ENCODE results near the gene TLE4.

DNA sequence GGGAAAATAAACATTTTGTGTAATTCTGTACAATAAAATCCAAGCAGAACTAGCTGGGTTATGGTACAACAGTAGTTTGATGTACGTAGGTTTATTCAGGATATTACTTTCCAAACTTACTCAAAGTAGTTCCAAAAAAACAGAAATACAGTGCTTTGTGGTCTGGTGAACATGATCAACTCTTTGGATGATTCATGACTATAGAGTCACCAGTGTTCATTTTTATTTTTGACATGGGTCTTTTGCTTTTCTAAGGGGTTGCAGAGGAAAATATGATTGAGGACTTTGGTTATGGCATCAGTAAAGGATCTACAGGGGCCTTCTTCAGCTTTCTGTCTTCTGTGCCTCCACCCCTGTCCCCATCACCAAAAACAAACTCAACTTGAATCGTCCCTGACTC lies 127.2 kb downstream of the TLE4 start:
- no peak for TF ChIP-seq RARB (CRISPR knock-in tag; IDR thresholded peaks at IDR 0.05)
- no peak for TF ChIP-seq CTCF (IDR thresholded peaks at IDR 0.05)
- no peak for TF ChIP-seq HOXA7 (CRISPR knock-in tag; IDR thresholded peaks at IDR 0.05)
- TF ChIP-seq KDM5A (IDR thresholded peaks at IDR 0.05): no peak
- TF ChIP-seq RAD21 (conservative IDR thresholded peaks at IDR 0.05 in 1 of 2, IDR thresholded peaks at IDR 0.05 in 1 of 2): no peak
- TF ChIP-seq REST (IDR thresholded peaks at IDR 0.05): no peak
- no peak for TF ChIP-seq ZNF302 (CRISPR knock-in tag; IDR thresholded peaks at IDR 0.05)
- TF ChIP-seq CBX2 (IDR thresholded peaks at IDR 0.05; ENCODE audit: borderline replicate concordance, low read depth): no peak
- TF ChIP-seq, protein P1, sequence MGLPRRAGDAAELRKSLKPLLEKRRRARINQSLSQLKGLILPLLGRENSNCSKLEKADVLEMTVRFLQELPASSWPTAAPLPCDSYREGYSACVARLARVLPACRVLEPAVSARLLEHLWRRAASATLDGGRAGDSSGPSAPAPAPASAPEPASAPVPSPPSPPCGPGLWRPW (IDR thresholded peaks at IDR 0.05): no peak
- no peak for TF ChIP-seq CHD2 (IDR thresholded peaks at IDR 0.05; ENCODE audit: low read length, partially characterized antibody)
- no peak for TF ChIP-seq EP300 (IDR thresholded peaks at IDR 0.05)
- TF ChIP-seq POLR2A (IDR thresholded peaks at IDR 0.05; ENCODE audit: low read length): no peak
- TF ChIP-seq BHLHE40 (IDR thresholded peaks at IDR 0.05; ENCODE audit: low read depth, low read length): no peak

Measured in A549 (cell line).